ENCODE measurements around the gene MBD6. TPM values are rescaled to one million over a fixed set of nuclear protein-coding genes. Genes with fewer than 3 reads are reported as not detected.
"Not testable (repeated sequence)": the region's sequence is repeated elsewhere in the genome, so short reads cannot be mapped to it uniquely, and the experiment has no call there.

MBD6 gene
- total and polyA plus RNA-seq, 2 donors from 2014 or later, result 38.4 to 118 TPM

- Histone ChIP-seq H3K4me1 (ENCODE audit: control insufficient read depth in 2 of 3, insufficient read depth in 2 of 3, low read depth in 1 of 3, low read length in 3 of 3) (no peaks in the 10 kb centered on the region), H3K27me3 (ENCODE audit: control insufficient read depth, insufficient read depth, low read length) (no peaks in the 10 kb centered on the region), H3K36me3 (ENCODE audit: control insufficient read depth in 2 of 3, insufficient read depth in 3 of 3, low read length in 3 of 3) (peaks cover 4 to 47% (median 26%) of the 10 kb centered on the region in 3 donors), H3K4me3 (ENCODE audit: low read length in 3 of 3) (no peak overlapping the region), H3K27ac (ENCODE audit: low read depth in 2 of 2, low read length in 2 of 2) (no peak overlapping the region), H3K9ac (ENCODE audit: low read length in 3 of 3) (no peak overlapping the region), H3K9me3 (ENCODE audit: control insufficient read depth in 2 of 3, insufficient read depth in 1 of 3, low read length in 3 of 3) (no peaks in the 10 kb centered on the region)
- intact Hi-C loops (cut with DNase I), result no loop called here
- no peak for DNase-seq
- FAIRE-seq, result no peak
- TF ChIP-seq, protein P1, sequence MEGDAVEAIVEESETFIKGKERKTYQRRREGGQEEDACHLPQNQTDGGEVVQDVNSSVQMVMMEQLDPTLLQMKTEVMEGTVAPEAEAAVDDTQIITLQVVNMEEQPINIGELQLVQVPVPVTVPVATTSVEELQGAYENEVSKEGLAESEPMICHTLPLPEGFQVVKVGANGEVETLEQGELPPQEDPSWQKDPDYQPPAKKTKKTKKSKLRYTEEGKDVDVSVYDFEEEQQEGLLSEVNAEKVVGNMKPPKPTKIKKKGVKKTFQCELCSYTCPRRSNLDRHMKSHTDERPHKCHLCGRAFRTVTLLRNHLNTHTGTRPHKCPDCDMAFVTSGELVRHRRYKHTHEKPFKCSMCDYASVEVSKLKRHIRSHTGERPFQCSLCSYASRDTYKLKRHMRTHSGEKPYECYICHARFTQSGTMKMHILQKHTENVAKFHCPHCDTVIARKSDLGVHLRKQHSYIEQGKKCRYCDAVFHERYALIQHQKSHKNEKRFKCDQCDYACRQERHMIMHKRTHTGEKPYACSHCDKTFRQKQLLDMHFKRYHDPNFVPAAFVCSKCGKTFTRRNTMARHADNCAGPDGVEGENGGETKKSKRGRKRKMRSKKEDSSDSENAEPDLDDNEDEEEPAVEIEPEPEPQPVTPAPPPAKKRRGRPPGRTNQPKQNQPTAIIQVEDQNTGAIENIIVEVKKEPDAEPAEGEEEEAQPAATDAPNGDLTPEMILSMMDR (IDR thresholded peaks at IDR 0.05; ENCODE audit: borderline replicate concordance, extremely low read depth, insufficient read depth), result no peak
These were observed 22.4 kb upstream of the MBD6 start for GRCh38 chr12:57500213-57500612.

- H3K9ac ChIP-seq (ENCODE audit: low read length in 3 of 3); H3K4me3 ChIP-seq (ENCODE audit: low read length in 3 of 3); FAIRE-seq; intact Hi-C loops (cut with DNase I); DNase-seq; H3K4me1 ChIP-seq (ENCODE audit: control insufficient read depth in 2 of 3, insufficient read depth in 2 of 3, low read depth in 1 of 3, low read length in 3 of 3); H3K27me3 ChIP-seq (ENCODE audit: control insufficient read depth, insufficient read depth, low read length); H3K9me3 ChIP-seq (ENCODE audit: control insufficient read depth in 2 of 3, insufficient read depth in 1 of 3, low read length in 3 of 3); H3K27ac ChIP-seq (ENCODE audit: low read depth in 2 of 2, low read length in 2 of 2): not testable (repeated sequence)
- H3K36me3 ChIP-seq (ENCODE audit: control insufficient read depth in 2 of 3, insufficient read depth in 3 of 3, low read length in 3 of 3), result peaks cover 9 to 55% (median 27%) of the 10 kb centered on the region in 3 donors
These were observed 20.2 kb upstream of the MBD6 start for GRCh38 chr12:57502311-57502969.

- DNase-seq; H3K27ac ChIP-seq (ENCODE audit: low read depth in 2 of 2, low read length in 2 of 2); H3K9me3 ChIP-seq (ENCODE audit: control insufficient read depth in 2 of 3, insufficient read depth in 1 of 3, low read length in 3 of 3); FAIRE-seq; H3K4me3 ChIP-seq (ENCODE audit: low read length in 3 of 3); H3K9ac ChIP-seq (ENCODE audit: low read length in 3 of 3); intact Hi-C loops (cut with DNase I); H3K4me1 ChIP-seq (ENCODE audit: control insufficient read depth in 2 of 3, insufficient read depth in 2 of 3, low read depth in 1 of 3, low read length in 3 of 3); H3K27me3 ChIP-seq (ENCODE audit: control insufficient read depth, insufficient read depth, low read length): not testable (repeated sequence)
- H3K36me3 ChIP-seq (ENCODE audit: control insufficient read depth in 2 of 3, insufficient read depth in 3 of 3, low read length in 3 of 3), result peaks cover 6 to 27% (median 9%) of the 10 kb centered on the region in 3 donors
These were observed 16.1 kb upstream of the MBD6 start for GRCh38 chr12:57506541-57506940.

- H3K27me3 ChIP-seq (ENCODE audit: control insufficient read depth, insufficient read depth, low read length); intact Hi-C loops (cut with DNase I); H3K9ac ChIP-seq (ENCODE audit: low read length in 3 of 3); H3K9me3 ChIP-seq (ENCODE audit: control insufficient read depth in 2 of 3, insufficient read depth in 1 of 3, low read length in 3 of 3); H3K4me1 ChIP-seq (ENCODE audit: control insufficient read depth in 2 of 3, insufficient read depth in 2 of 3, low read depth in 1 of 3, low read length in 3 of 3); H3K27ac ChIP-seq (ENCODE audit: low read depth in 2 of 2, low read length in 2 of 2); FAIRE-seq; H3K4me3 ChIP-seq (ENCODE audit: low read length in 3 of 3); DNase-seq: not testable (repeated sequence)
- H3K36me3 ChIP-seq (ENCODE audit: control insufficient read depth in 2 of 3, insufficient read depth in 3 of 3, low read length in 3 of 3), result peaks cover 10 to 34% (median 16%) of the 10 kb centered on the region in 3 donors
These were observed 14.8 kb upstream of the MBD6 start for GRCh38 chr12:57507796-57508195.

DNA sequence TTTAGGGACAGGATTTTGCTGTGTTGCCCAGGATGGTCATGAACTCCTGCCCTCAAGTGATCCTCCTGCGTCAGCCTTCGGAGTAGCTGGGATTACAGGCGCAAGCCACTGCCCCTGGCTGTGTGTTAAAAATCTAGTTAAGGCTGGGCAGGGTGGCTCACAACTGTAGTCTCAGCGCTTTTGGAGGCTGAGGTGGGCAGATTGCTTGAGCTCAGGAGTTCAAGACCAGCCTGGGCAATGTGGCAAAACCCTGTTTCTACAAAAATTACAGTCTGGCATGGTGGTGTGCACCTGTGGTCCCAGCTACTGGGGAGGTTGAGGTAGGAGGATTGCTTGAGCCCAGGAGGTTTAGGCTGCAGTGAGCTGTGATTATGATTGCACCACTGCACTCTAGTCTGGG lies 11.5 kb upstream of the MBD6 start:
- H3K9me3 ChIP-seq (ENCODE audit: control insufficient read depth in 2 of 3, insufficient read depth in 1 of 3, low read length in 3 of 3), result no peaks in the 10 kb centered on the region
- no peaks in the 10 kb centered on the region for H3K27me3 ChIP-seq (ENCODE audit: control insufficient read depth, insufficient read depth, low read length)
- TF ChIP-seq, protein P1 (IDR thresholded peaks at IDR 0.05; ENCODE audit: borderline replicate concordance, extremely low read depth, insufficient read depth), result no peak
- no peak overlapping the region for H3K4me3 ChIP-seq (ENCODE audit: low read length in 3 of 3)
- no peak overlapping the region for H3K27ac ChIP-seq (ENCODE audit: low read depth in 2 of 2, low read length in 2 of 2)
- no peak overlapping the region for H3K9ac ChIP-seq (ENCODE audit: low read length in 3 of 3)
- intact Hi-C loops (cut with DNase I), result no loop called here
- peaks cover 17 to 43% (median 32%) of the 10 kb centered on the region in 3 donors for H3K36me3 ChIP-seq (ENCODE audit: control insufficient read depth in 2 of 3, insufficient read depth in 3 of 3, low read length in 3 of 3)
- FAIRE-seq (no peak), DNase-seq (no peak)
- no peaks in the 10 kb centered on the region for H3K4me1 ChIP-seq (ENCODE audit: control insufficient read depth in 2 of 3, insufficient read depth in 2 of 3, low read depth in 1 of 3, low read length in 3 of 3)
